Erythroblast (primary cell): ENCODE results near the gene LYST.
"Not testable (repeated sequence)": the region's sequence is repeated elsewhere in the genome, so short reads cannot be mapped to it uniquely, and the experiment has no call there.

Experiments used
- DNase-seq, 2 experiments: peaks; one replicate each; lab custom pipeline; 2025; lab: John Stamatoyannopoulos, UW
- GATA1 ChIP-seq: IDR thresholded peaks from 2 replicates; pipeline ENCODE4 v1.6.1; 2011; ENCODE audit warnings: low read depth, mild to moderate bottlenecking, control low read depth, low read length, moderate library complexity
- POLR2A ChIP-seq: IDR thresholded peaks from 2 replicates; pipeline ENCODE4 v1.6.1; 2011; ENCODE audit warnings: mild to moderate bottlenecking, low read length

LYST gene

GRCh38 chr1:235625831-235626230 is 240.9 kb downstream of the LYST start:
- TF ChIP-seq GATA1, result no peak
- TF ChIP-seq POLR2A, result no peak
- no peak for DNase-seq

- TF ChIP-seq POLR2A (no peak), GATA1 (no peak)
Observed at GRCh38 chr1:235625340-235625739, 241.4 kb downstream of the LYST start.

GRCh38 chr1:235624721-235625333 is 241.9 kb downstream of the LYST start:
- TF ChIP-seq POLR2A (no peak), GATA1 (no peak)
- no peak for DNase-seq

More at GRCh38 chr1:235625340-235625739, 241.4 kb downstream of the LYST start:
- DNase-seq, result no peak

GRCh38 chr1:235622936-235623779 is 243.5 kb downstream of the LYST start:
- no peak for DNase-seq
- no peak for TF ChIP-seq POLR2A
- no peak for TF ChIP-seq GATA1

GRCh38 chr1:235619149-235619548 is 247.6 kb downstream of the LYST start:
- not testable (repeated sequence) for DNase-seq

DNA sequence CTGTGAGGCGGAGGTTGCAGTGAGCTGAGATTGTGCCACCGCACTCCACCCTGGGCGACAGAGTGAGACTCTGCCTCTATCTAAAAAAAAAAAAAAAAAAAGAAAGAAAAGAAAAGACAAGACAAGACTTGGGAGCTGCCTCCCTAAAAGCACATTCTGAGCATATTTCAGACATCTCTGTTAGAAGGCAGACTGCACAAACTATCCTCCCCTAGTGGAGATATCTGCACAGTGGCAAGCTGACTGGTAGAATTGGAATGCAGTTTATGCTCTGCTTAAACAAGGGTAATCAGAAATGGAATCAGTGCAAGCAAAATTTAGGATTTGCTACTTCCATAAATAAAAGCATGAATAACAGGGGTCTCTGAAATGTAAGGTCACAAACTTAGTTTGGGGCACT is 248.9 kb downstream of the LYST start:
- TF ChIP-seq GATA1 (no peak), POLR2A (no peak)
- DNase-seq, result no peak

GRCh38 chr1:235617140-235617539 is 249.6 kb downstream of the LYST start:
- no peak for TF ChIP-seq POLR2A
- no peak for TF ChIP-seq GATA1
- no peak for DNase-seq

GRCh38 chr1:235614442-235614954 is 252.2 kb downstream of the LYST start:
- DNase-seq, result no peak
- TF ChIP-seq POLR2A, result no peak
- TF ChIP-seq GATA1, result no peak

GRCh38 chr1:235613602-235614001 is 253.1 kb downstream of the LYST start:
- DNase-seq, result no peak
- TF ChIP-seq GATA1, result no peak
- TF ChIP-seq POLR2A, result no peak

GRCh38 chr1:235612761-235613160 is 253.9 kb downstream of the LYST start:
- no peak for TF ChIP-seq GATA1
- TF ChIP-seq POLR2A, result no peak

More at GRCh38 chr1:235612761-235613160, 253.9 kb downstream of the LYST start:
- DNase-seq, result no peak
